ENCODE measurements around the gene MRPL54. TPM values are rescaled to one million over a fixed set of nuclear protein-coding genes. Genes with fewer than 3 reads are reported as not detected.
"Not testable (repeated sequence)": the region's sequence is repeated elsewhere in the genome, so short reads cannot be mapped to it uniquely, and the experiment has no call there.

The MRPL54 gene
- total and polyA plus RNA-seq, 11 donors = 58.9 to 153 (median 69.2) TPM

DNA sequence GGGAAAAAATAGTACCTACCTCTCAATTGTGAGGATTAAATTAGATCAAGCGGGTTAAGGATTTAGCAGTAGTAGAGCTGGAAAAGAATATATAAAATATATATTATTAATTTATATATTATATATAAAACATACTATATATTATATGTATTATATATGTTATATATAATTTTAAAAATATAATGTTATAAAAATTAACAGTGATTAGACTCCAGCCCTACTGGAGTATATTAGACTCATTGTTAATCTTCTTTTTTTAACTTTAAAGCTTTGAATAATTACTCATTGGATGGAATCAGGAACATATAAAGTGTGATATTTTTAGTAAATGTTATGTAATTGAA is 380 bp upstream of the MRPL54 start:
- H3K27me3 ChIP-seq = no peaks in the 10 kb centered on the region
- H3K36me3 ChIP-seq = peaks cover 0 to 51% (median 41%) of the 10 kb centered on the region in 9 donors
- H3K27ac ChIP-seq = peak overlapping the region; percentile 90 to 99 (median 97)
- peak overlapping the region in 7 of 12 donors; percentile 67 to 93 (median 87) for H3K4me3 ChIP-seq
- H3K9me3 ChIP-seq = no peaks in the 10 kb centered on the region
- 52 to 74% (median 60%) methylated on average over 1 of the region's 1 CpG for WGBS, 4 donors
- DNase-seq (no peak), ATAC-seq (no peak)
- intact Hi-C loops (cut with DNase I) = loop anchor here in 6 of 10 donors (5.0 to 10.0 kb wide), 4 partner anchors 60 to 225 kb away; partner anchors contain the start of gene EEF2 (in 5 of the 6)
- peaks cover 5 to 43% (median 28%) of the 10 kb centered on the region in 12 donors for H3K4me1 ChIP-seq
- TF ChIP-seq POLR2A (IDR thresholded peaks at IDR 0.05) = no peak
- TF ChIP-seq CTCF (IDR thresholded peaks at IDR 0.05) = no peak

DNA sequence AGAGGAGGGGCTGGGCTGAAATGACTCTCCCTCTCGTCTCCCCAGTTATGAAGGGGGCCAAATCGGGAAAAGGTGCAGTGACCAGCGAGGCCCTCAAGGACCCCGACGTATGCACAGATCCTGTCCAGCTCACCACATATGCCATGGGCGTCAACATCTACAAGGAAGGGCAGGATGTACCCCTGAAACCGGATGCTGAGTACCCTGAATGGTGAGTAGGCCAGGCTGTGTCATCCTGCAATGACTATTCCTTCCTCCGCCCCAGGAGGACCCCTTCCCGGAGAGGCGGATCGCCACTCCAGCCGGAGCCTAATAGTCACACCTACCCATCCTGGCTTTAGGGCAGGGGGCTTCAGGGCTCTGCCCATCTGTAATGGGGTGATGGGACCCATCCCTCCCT is 2.6 kb downstream of the MRPL54 start:
- peaks cover 5 to 29% (median 19%) of the 10 kb centered on the region in 12 donors for H3K4me1 ChIP-seq
- intact Hi-C loops (cut with DNase I) = loop anchor here in 4 of 10 donors (10.0 kb wide), 2 partner anchors 60 to 220 kb away; partner anchors contain the start of gene EEF2 (in 3 of the 4)
- no peak for DNase-seq
- H3K9me3 ChIP-seq = no peaks in the 10 kb centered on the region
- no peak for TF ChIP-seq POLR2A (IDR thresholded peaks at IDR 0.05)
- TF ChIP-seq CTCF (IDR thresholded peaks at IDR 0.05) = no peak
- H3K36me3 ChIP-seq = peaks cover 0 to 41% (median 28%) of the 10 kb centered on the region in 9 donors
- H3K4me3 ChIP-seq = no peak overlapping the region
- whole genome bisulfite sequencing, 4 donors = 89 to 93% (median 91%) methylated on average over 11 to 12 of the region's 12 CpGs
- no peaks in the 10 kb centered on the region for H3K27me3 ChIP-seq
- ATAC-seq = no peak
- no peak overlapping the region for H3K27ac ChIP-seq

DNA sequence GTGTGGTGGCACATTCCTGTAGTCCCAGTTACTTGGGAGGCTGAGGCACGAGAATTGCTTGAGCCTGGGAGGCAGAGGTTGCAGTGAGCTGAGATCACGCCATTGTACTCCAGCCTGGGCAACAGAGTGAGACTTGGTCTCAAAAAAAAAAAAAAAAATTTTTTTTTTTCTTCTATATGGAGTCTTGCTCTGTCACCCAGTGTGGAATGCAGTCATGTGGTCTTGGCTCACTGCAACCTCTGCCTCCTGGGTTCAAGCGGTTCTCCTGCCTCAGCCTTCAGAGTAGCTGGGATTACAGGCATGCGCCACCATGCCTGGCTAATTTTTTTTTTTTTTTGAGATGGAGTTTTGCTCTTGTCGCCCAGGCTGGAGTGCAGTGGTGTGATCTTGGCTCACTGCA is 3.3 kb downstream of the MRPL54 start:
- not testable (repeated sequence) for H3K9me3 ChIP-seq, H3K27ac ChIP-seq, DNase-seq, H3K4me3 ChIP-seq, H3K27me3 ChIP-seq, ATAC-seq
- intact Hi-C loops (cut with DNase I) = loop anchor here in 4 of 10 donors (10.0 kb wide), 2 partner anchors 59 to 219 kb away; partner anchors contain the start of gene EEF2 (in 3 of the 4)
- H3K4me1 ChIP-seq = peaks cover 2 to 23% (median 15%) of the 10 kb centered on the region in 12 donors
- H3K36me3 ChIP-seq = peaks cover 0 to 40% (median 28%) of the 10 kb centered on the region in 9 donors
- WGBS, 4 donors = 92 to 97% (median 94%) methylated on average over 5 of the region's 5 CpGs

- WGBS, 4 donors = 88 to 94% (median 89%) methylated on average over 7 of the region's 7 CpGs
- Histone ChIP-seq H3K27me3 (no peaks in the 10 kb centered on the region), H3K4me1 (peaks cover 0 to 19% (median 11%) of the 10 kb centered on the region in 12 donors), H3K27ac (no peak overlapping the region), H3K36me3 (peaks cover 0 to 40% (median 28%) of the 10 kb centered on the region in 9 donors), H3K4me3 (no peak overlapping the region), H3K9me3 (no peaks in the 10 kb centered on the region)
- ATAC-seq (no peak), DNase-seq (no peak)
- no peak for TF ChIP-seq POLR2A (IDR thresholded peaks at IDR 0.05)
- no peak for TF ChIP-seq CTCF (IDR thresholded peaks at IDR 0.05)
- intact Hi-C loops (cut with DNase I) = loop anchor here in 4 of 10 donors (10.0 kb wide), 2 partner anchors 58 to 218 kb away; partner anchors contain the start of gene EEF2 (in 3 of the 4)
These were observed 4.0 kb downstream of the MRPL54 start for GRCh38 chr19:3766520-3766919.

Measured in heart left ventricle (tissue), 16 donors.